Vagina (tissue), 2 donors: Measurements from ENCODE around the gene C15orf62.

ENCODE experiments used
- CTCF ChIP-seq, 3 experiments: fragments of 450-650 bp in 2 of 3; fragments of 200-600 bp in 1 of 3; sonication (generic) in 1 of 3; IDR thresholded peaks; one replicate each; pipeline ENCODE4 v1.5.1; 2017 to 2019; ENCODE audit warnings: antibody characterized with exemption in 3 of 3, mild to moderate bottlenecking in 2 of 3, moderate library complexity in 2 of 3
- POLR2A ChIP-seq, 2 donors: fragments of 450-650 bp; IDR thresholded peaks; one replicate each; pipeline ENCODE4 v1.6.1; 2017; ENCODE audit warnings: antibody characterized with exemption in 2 of 2, mild to moderate bottlenecking in 2 of 2, moderate library complexity in 2 of 2

- no peak for TF ChIP-seq CTCF (IDR thresholded peaks at IDR 0.05)
- TF ChIP-seq POLR2A (IDR thresholded peaks at IDR 0.05), result no peak
These were observed 19.3 kb downstream of the C15orf62 start for GRCh38 chr15:40789119-40789518.
